Dendritic cell treated with granulocyte-macrophage colony-stimulating factor and Interleukin-4, amounts not matched to agents 40 ng/mL and 50 ng/mL, for 4 days (primary cell): Measurements from ENCODE around the gene SLC6A8.
A peak's percentile ranks its signal among the peaks of the same experiment; 100 is the strongest.
"Not testable (repeated sequence)": the region's sequence is repeated elsewhere in the genome, so short reads cannot be mapped to it uniquely, and the experiment has no call there.

Experiments used
- H3K27ac Mint-ChIP-seq: one replicate; pipeline ENCODE4 v1.8.0; 2022; ENCODE audit warnings: mild to moderate bottlenecking, mixed read lengths
- H3K27me3 Mint-ChIP-seq: one replicate; pipeline ENCODE4 v1.8.0; 2022; ENCODE audit warnings: mild to moderate bottlenecking, mixed read lengths
- H3K36me3 Mint-ChIP-seq: one replicate; pipeline ENCODE4 v1.8.0; 2022; ENCODE audit warnings: low read depth, mixed read lengths
- H3K4me1 Mint-ChIP-seq: one replicate; pipeline ENCODE4 v1.8.0; 2022; ENCODE audit warnings: low read depth, mixed read lengths
- H3K4me3 Mint-ChIP-seq: one replicate; pipeline ENCODE4 v1.8.0; 2022; ENCODE audit warnings: mild to moderate bottlenecking, moderate library complexity, mixed read lengths
- H3K9me3 Mint-ChIP-seq: one replicate; pipeline ENCODE4 v1.8.0; 2022; ENCODE audit warnings: mixed read lengths
- intact Hi-C: fragments of 100-400 bp; cut with micrococcal nuclease; formaldehyde crosslinking; loops from one replicate; pipeline ENCODE4 v1.15.0; 2022

Gene SLC6A8

GRCh38 chrX:153699784-153700371 lies 12.2 kb downstream of the SLC6A8 start:
- H3K27ac Mint-ChIP-seq, H3K4me3 Mint-ChIP-seq, H3K27me3 Mint-ChIP-seq, intact Hi-C loops, H3K9me3 Mint-ChIP-seq: not testable (repeated sequence)
- H3K4me1 Mint-ChIP-seq: peaks cover 24% of the 10 kb centered on the region
- H3K36me3 Mint-ChIP-seq: peaks cover 97% of the 10 kb centered on the region

GRCh38 chrX:153700376-153700945 lies 12.7 kb downstream of the SLC6A8 start:
- no peaks in the 10 kb centered on the region for H3K9me3 Mint-ChIP-seq
- H3K27me3 Mint-ChIP-seq: no peaks in the 10 kb centered on the region
- peaks cover 27% of the 10 kb centered on the region for H3K4me1 Mint-ChIP-seq
- H3K4me3 Mint-ChIP-seq: no peak overlapping the region
- H3K36me3 Mint-ChIP-seq: peaks cover 97% of the 10 kb centered on the region
- no peak overlapping the region for H3K27ac Mint-ChIP-seq
- intact Hi-C loops: no loop called here

GRCh38 chrX:153700967-153701366 lies 13.2 kb downstream of the SLC6A8 start:
- intact Hi-C loops: no loop called here
- no peak overlapping the region for H3K27ac Mint-ChIP-seq
- H3K9me3 Mint-ChIP-seq: no peaks in the 10 kb centered on the region
- no peak overlapping the region for H3K4me3 Mint-ChIP-seq
- H3K36me3 Mint-ChIP-seq: peaks cover 97% of the 10 kb centered on the region
- no peaks in the 10 kb centered on the region for H3K27me3 Mint-ChIP-seq
- H3K4me1 Mint-ChIP-seq: peaks cover 30% of the 10 kb centered on the region

- Mint-ChIP-seq H3K27ac (no peak overlapping the region), H3K4me1 (peaks cover 36% of the 10 kb centered on the region), H3K27me3 (no peaks in the 10 kb centered on the region), H3K4me3 (no peak overlapping the region), H3K36me3 (peaks cover 97% of the 10 kb centered on the region), H3K9me3 (no peaks in the 10 kb centered on the region)
- intact Hi-C loops: no loop called here
These were observed 14.0 kb downstream of the SLC6A8 start for GRCh38 chrX:153701706-153702105.

- Mint-ChIP-seq H3K36me3 (peaks cover 97% of the 10 kb centered on the region), H3K27ac (no peak overlapping the region)
- intact Hi-C loops: no loop called here
These were observed 14.8 kb downstream of the SLC6A8 start for GRCh38 chrX:153702336-153703035.

GRCh38 chrX:153703036-153703370 lies 15.3 kb downstream of the SLC6A8 start:
- Mint-ChIP-seq H3K27ac (no peak overlapping the region), H3K9me3 (no peaks in the 10 kb centered on the region), H3K4me1 (peaks cover 32% of the 10 kb centered on the region), H3K4me3 (no peak overlapping the region), H3K36me3 (peaks cover 97% of the 10 kb centered on the region), H3K27me3 (no peaks in the 10 kb centered on the region)
- intact Hi-C loops: no loop called here

More at GRCh38 chrX:153702336-153703035, 14.8 kb downstream of the SLC6A8 start:
- Mint-ChIP-seq H3K4me3 (no peak overlapping the region), H3K4me1 (peaks cover 32% of the 10 kb centered on the region), H3K9me3 (no peaks in the 10 kb centered on the region), H3K27me3 (no peaks in the 10 kb centered on the region)

GRCh38 chrX:153704021-153704526 lies 16.3 kb downstream of the SLC6A8 start:
- Mint-ChIP-seq H3K4me1 (peaks cover 35% of the 10 kb centered on the region), H3K27me3 (no peaks in the 10 kb centered on the region), H3K9me3 (no peaks in the 10 kb centered on the region), H3K27ac (no peak overlapping the region), H3K36me3 (peaks cover 93% of the 10 kb centered on the region), H3K4me3 (no peak overlapping the region)
- intact Hi-C loops: no loop called here

- not testable (repeated sequence) for H3K9me3 Mint-ChIP-seq
These were observed 17.1 kb downstream of the SLC6A8 start for GRCh38 chrX:153704631-153705402.

GRCh38 chrX:153705403-153706060 lies 17.8 kb downstream of the SLC6A8 start:
- H3K27me3 Mint-ChIP-seq, H3K9me3 Mint-ChIP-seq, H3K4me3 Mint-ChIP-seq, intact Hi-C loops: not testable (repeated sequence)
- H3K4me1 Mint-ChIP-seq: peaks cover 47% of the 10 kb centered on the region
- peak overlapping the region; percentile 56 for H3K27ac Mint-ChIP-seq
- peaks cover 96% of the 10 kb centered on the region for H3K36me3 Mint-ChIP-seq

More at GRCh38 chrX:153704631-153705402, 17.1 kb downstream of the SLC6A8 start:
- H3K4me3 Mint-ChIP-seq, intact Hi-C loops, H3K27me3 Mint-ChIP-seq: not testable (repeated sequence)
- peaks cover 96% of the 10 kb centered on the region for H3K36me3 Mint-ChIP-seq
- peaks cover 42% of the 10 kb centered on the region for H3K4me1 Mint-ChIP-seq
- peak overlapping the region; percentile 25 for H3K27ac Mint-ChIP-seq

- no peaks in the 10 kb centered on the region for H3K27me3 Mint-ChIP-seq
- no peak overlapping the region for H3K4me3 Mint-ChIP-seq
- intact Hi-C loops: no loop called here
- H3K4me1 Mint-ChIP-seq: peaks cover 51% of the 10 kb centered on the region
- H3K9me3 Mint-ChIP-seq: no peaks in the 10 kb centered on the region
- peak overlapping the region; percentile 56 for H3K27ac Mint-ChIP-seq
- H3K36me3 Mint-ChIP-seq: peaks cover 96% of the 10 kb centered on the region
These were observed 19.1 kb downstream of the SLC6A8 start for GRCh38 chrX:153706799-153707198.

- intact Hi-C loops: no loop called here
- no peaks in the 10 kb centered on the region for H3K27me3 Mint-ChIP-seq
- H3K9me3 Mint-ChIP-seq: no peaks in the 10 kb centered on the region
- H3K4me1 Mint-ChIP-seq: peaks cover 51% of the 10 kb centered on the region
- no peak overlapping the region for H3K27ac Mint-ChIP-seq
- no peak overlapping the region for H3K4me3 Mint-ChIP-seq
- peaks cover 96% of the 10 kb centered on the region for H3K36me3 Mint-ChIP-seq
These were observed 19.7 kb downstream of the SLC6A8 start for GRCh38 chrX:153707406-153707805.

- Mint-ChIP-seq H3K27me3 (no peaks in the 10 kb centered on the region), H3K4me3 (no peak overlapping the region), H3K27ac (peak overlapping the region; percentile 51), H3K4me1 (peaks cover 53% of the 10 kb centered on the region), H3K9me3 (no peaks in the 10 kb centered on the region), H3K36me3 (peaks cover 96% of the 10 kb centered on the region)
- intact Hi-C loops: no loop called here
These were observed 20.7 kb downstream of the SLC6A8 start for GRCh38 chrX:153708415-153708814.

GRCh38 chrX:153709726-153710674 lies 22.3 kb downstream of the SLC6A8 start:
- intact Hi-C loops: no loop called here
- H3K36me3 Mint-ChIP-seq: peaks cover 96% of the 10 kb centered on the region
- H3K27ac Mint-ChIP-seq: peak overlapping the region; percentile 43
- H3K9me3 Mint-ChIP-seq: no peaks in the 10 kb centered on the region
- H3K4me1 Mint-ChIP-seq: peaks cover 60% of the 10 kb centered on the region
- no peaks in the 10 kb centered on the region for H3K27me3 Mint-ChIP-seq
- no peak overlapping the region for H3K4me3 Mint-ChIP-seq
